PC-3 (cell line): Measurements from ENCODE around the gene ARID3C. TPM values are rescaled to one million over a fixed set of nuclear protein-coding genes. Genes with fewer than 3 reads are reported as not detected.
A peak's percentile ranks its signal among the peaks of the same experiment; 100 is the strongest.

Source experiments
- ATAC-seq: fragments of 200-7000 bp; cut with Tn5 transposase; 2 replicates; pipeline ENCODE4 v1.9.1; 2020; ENCODE audit warnings: mild to moderate bottlenecking, moderate library complexity
- BruUV-seq: library from RNA; stranded (reverse); fragments of 400-500 nt; replicated peaks from 2 replicates; lab custom pipeline; 2021; lab: Mats Ljungman, UMichigan
- CTCF ChIA-PET: fragments of 300-600 bp; sonication (Branson Sonifier 250); formaldehyde crosslinking; loops from one replicate; lab custom pipeline; 2022; ENCODE audit warnings: antibody characterized with exemption; lab: Charles Lee
- POLR2A ChIA-PET: fragments of 300-600 bp; sonication (Branson Sonifier 250); formaldehyde crosslinking; loops from one replicate; lab custom pipeline; 2022; ENCODE audit warnings: antibody characterized with exemption; ENCODE audit not compliant: unreplicated experiment; lab: Charles Lee
- DNase-seq: peaks from one replicate; pipeline ENCODE4 v3.0.0-alpha.2; 2015
- H2AFZ ChIP-seq: fragments of 300-600 bp; sonication (generic); 2 replicates; pipeline ENCODE4 v1.6.0; 2016; ENCODE audit warnings: antibody characterized with exemption, low read length
- H3F3A ChIP-seq: fragments of 300-600 bp; sonication (generic); one replicate; pipeline ENCODE4 v1.6.0; 2017; ENCODE audit warnings: antibody characterized with exemption, low read length, control low read depth, mild to moderate bottlenecking; ENCODE audit not compliant: unreplicated experiment
- H3K27ac ChIP-seq: fragments of 300-600 bp; sonication (generic); 2 replicates; pipeline ENCODE4 v1.5.1; 2016; ENCODE audit warnings: mild to moderate bottlenecking, low read length
- H3K27me3 ChIP-seq: fragments of 300-600 bp; sonication (generic); 2 replicates; pipeline ENCODE4 v1.6.1; 2016; ENCODE audit warnings: low read length, mixed read lengths
- H3K36me3 ChIP-seq: fragments of 300-600 bp; sonication (generic); 2 replicates; pipeline ENCODE4 v1.6.1; 2016; ENCODE audit warnings: low read depth, mixed run types, low read length, mixed read lengths
- H3K4me1 ChIP-seq: fragments of 300-600 bp; sonication (generic); 2 replicates; pipeline ENCODE4 v1.5.1; 2016; ENCODE audit warnings: low read length; ENCODE audit not compliant: insufficient read depth
- H3K4me2 ChIP-seq: fragments of 300-600 bp; sonication (generic); 2 replicates; pipeline ENCODE4 v1.6.0; 2016; ENCODE audit warnings: low read length
- H3K4me3 ChIP-seq: fragments of 300-600 bp; sonication (generic); 2 replicates; pipeline ENCODE4 v1.5.1; 2016; ENCODE audit warnings: mild to moderate bottlenecking, low read length, mixed read lengths
- H3K79me2 ChIP-seq: fragments of 300-600 bp; sonication (generic); 2 replicates; pipeline ENCODE4 v1.6.1; 2017; ENCODE audit warnings: low read length, mixed read lengths
- H3K9ac ChIP-seq: fragments of 300-600 bp; sonication (generic); 2 replicates; pipeline ENCODE4 v1.6.0; 2016; ENCODE audit warnings: mild to moderate bottlenecking, low read length
- H3K9me2 ChIP-seq: fragments of 300-600 bp; sonication (generic); replicated peaks from 2 replicates; pipeline ENCODE4 v1.6.1; 2016; ENCODE audit warnings: mixed run types, low read length, mixed read lengths
- H3K9me3 ChIP-seq: fragments of 300-600 bp; sonication (generic); 2 replicates; pipeline ENCODE4 v1.6.1; 2016; ENCODE audit warnings: low read length, mixed read lengths
- H4K20me1 ChIP-seq: fragments of 300-600 bp; sonication (generic); 2 replicates; pipeline ENCODE4 v1.6.1; 2016; ENCODE audit warnings: low read length, mixed read lengths
- EZH2 ChIP-seq: fragments of 300-600 bp; sonication (generic); IDR thresholded peaks from one replicate; pipeline ENCODE4 v1.6.1; 2017; ENCODE audit warnings: antibody characterized with exemption, mild to moderate bottlenecking, low read length; ENCODE audit not compliant: unreplicated experiment
- EZH2phosphoT487 ChIP-seq: fragments of 300-600 bp; sonication (generic); IDR thresholded peaks from 2 replicates; pipeline ENCODE4 v1.6.1; 2018; ENCODE audit warnings: mild to moderate bottlenecking, antibody characterized with exemption, low read length, borderline replicate concordance
- intact Hi-C: fragments of 100-400 bp; cut with micrococcal nuclease; formaldehyde crosslinking; loops from 2 replicates; pipeline ENCODE4 v1.9.0; 2023
- total RNA-seq: library from RNA; depleted of rRNA; stranded (reverse); fragments of >200 nt; gene quantifications from 2 replicates; pipeline ENCODE4 v1.2.3, GENCODE V29; 2014
- TF ChIP-seq, protein P1 (sequence below): fragments of 300-600 bp; sonication (generic); conservative IDR thresholded peaks from 2 replicates; pipeline ENCODE4 v1.5.1; 2017; ENCODE audit warnings: antibody characterized with exemption, low read depth, mild to moderate bottlenecking, low read length

ARID3C gene
- total RNA-seq, 1 experiment from 2014 or later, result not detected

DNA sequence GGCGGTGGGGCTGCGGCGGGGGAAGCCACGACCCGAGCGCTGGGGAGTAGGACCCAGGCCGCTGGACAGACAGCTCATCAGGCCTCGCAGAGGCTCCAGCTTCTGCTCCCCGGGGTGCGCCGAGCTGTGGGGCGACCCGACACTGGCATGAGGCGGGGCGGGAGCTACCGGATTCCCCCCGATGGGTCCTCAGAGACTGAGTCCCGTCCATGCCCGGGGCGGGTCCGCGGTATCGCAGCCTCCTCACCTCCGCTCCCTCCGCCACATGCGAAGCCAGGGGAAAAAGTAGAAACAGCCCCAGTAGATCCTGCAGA lies 36.2 kb upstream of the ARID3C start:
- H3K36me3 ChIP-seq, result no peaks in the 10 kb centered on the region
- H3K79me2 ChIP-seq, result no peaks in the 10 kb centered on the region
- no peaks in the 10 kb centered on the region for H3K27me3 ChIP-seq
- no peak overlapping the region for H3K27ac ChIP-seq
- H3K9ac ChIP-seq, result no peak overlapping the region
- POLR2A ChIA-PET, result interaction anchor here (1.2 kb wide), 1 partner anchor 13 kb away, joined by 5 read pairs; the partner anchor contains the start of gene IL11RA
- DNase-seq (no peak), ATAC-seq (peak; percentile 4; the same call in 1 of the 2 replicates)
- H2AFZ ChIP-seq, result peak overlapping the region; percentile 64; the same call in 1 of the 2 replicates
- H3K4me3 ChIP-seq, result peak overlapping the region; percentile 57
- BruUV-seq, result no TSS peak
- no peak for TF ChIP-seq EZH2phosphoT487
- TF ChIP-seq EZH2, result no peak
- TF ChIP-seq, protein P1, sequence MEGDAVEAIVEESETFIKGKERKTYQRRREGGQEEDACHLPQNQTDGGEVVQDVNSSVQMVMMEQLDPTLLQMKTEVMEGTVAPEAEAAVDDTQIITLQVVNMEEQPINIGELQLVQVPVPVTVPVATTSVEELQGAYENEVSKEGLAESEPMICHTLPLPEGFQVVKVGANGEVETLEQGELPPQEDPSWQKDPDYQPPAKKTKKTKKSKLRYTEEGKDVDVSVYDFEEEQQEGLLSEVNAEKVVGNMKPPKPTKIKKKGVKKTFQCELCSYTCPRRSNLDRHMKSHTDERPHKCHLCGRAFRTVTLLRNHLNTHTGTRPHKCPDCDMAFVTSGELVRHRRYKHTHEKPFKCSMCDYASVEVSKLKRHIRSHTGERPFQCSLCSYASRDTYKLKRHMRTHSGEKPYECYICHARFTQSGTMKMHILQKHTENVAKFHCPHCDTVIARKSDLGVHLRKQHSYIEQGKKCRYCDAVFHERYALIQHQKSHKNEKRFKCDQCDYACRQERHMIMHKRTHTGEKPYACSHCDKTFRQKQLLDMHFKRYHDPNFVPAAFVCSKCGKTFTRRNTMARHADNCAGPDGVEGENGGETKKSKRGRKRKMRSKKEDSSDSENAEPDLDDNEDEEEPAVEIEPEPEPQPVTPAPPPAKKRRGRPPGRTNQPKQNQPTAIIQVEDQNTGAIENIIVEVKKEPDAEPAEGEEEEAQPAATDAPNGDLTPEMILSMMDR, result no peak
- intact Hi-C loops, result no loop called here
- H3K4me1 ChIP-seq, result peaks cover 3% of the 10 kb centered on the region
- peak overlapping the region; percentile 97 for H3K4me2 ChIP-seq
- no peaks in the 10 kb centered on the region for H4K20me1 ChIP-seq
- H3F3A ChIP-seq, result no peaks in the 10 kb centered on the region
- CTCF ChIA-PET, result interaction anchor here (0.5 kb wide), 1 partner anchor 82 kb away, joined by 3 read pairs; no protein-coding TSS in a partner anchor
- H3K9me3 ChIP-seq, result no peaks in the 10 kb centered on the region
- no peaks in the 10 kb centered on the region for H3K9me2 ChIP-seq

DNA sequence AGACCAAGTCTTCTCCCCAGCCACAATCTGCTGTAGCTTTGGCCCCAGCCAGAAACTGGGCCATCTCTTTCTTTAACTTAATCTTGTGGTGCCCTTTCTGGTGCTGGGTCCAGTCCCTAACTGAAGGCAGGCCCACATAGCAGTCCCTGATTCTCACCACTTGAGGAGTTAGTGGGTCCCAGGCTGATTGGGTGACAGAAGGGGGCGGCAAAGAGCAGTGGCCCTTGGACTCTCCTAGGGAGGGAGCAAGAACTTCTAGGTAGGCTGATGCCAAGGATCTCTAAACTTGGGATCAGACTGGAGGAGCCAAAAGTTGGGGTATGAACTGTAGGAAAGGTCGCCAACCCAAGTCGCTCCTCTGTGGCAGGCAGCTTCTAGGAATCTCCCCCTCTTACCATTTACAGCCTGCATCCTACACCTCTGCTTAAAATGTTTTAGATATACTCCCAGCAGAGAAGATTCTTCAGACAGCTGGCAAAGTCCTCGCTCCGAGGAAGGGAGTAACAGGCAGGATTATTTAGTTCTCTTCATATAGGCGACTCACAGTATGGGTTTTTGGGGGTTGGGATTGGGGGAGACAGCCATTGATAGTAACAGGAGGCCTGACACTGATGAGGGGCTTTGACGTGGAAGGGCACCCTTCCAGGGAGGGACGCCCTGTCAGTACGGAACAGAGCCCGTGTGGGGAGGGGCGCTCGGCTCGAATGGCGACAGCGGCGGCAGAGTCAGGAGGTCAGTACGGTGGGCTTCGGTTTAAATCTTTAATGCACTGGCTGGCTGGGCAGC lies 35.6 kb upstream of the ARID3C start:
- TF ChIP-seq, protein P1, result peak; percentile 80
- no peak for TF ChIP-seq EZH2phosphoT487
- no peaks in the 10 kb centered on the region for H3K36me3 ChIP-seq
- H3F3A ChIP-seq, result no peaks in the 10 kb centered on the region
- H3K79me2 ChIP-seq, result no peaks in the 10 kb centered on the region
- TSS peak; percentile 44 for BruUV-seq
- peak overlapping the region; percentile 97 for H3K4me2 ChIP-seq
- intact Hi-C loops, result no loop called here
- no peaks in the 10 kb centered on the region for H3K9me2 ChIP-seq
- no peaks in the 10 kb centered on the region for H3K27me3 ChIP-seq
- no peak overlapping the region for H3K9ac ChIP-seq
- ChIA-PET POLR2A (interaction anchor here (1.2 kb wide), 1 partner anchor 13 kb away, joined by 5 read pairs; the partner anchor contains the start of gene IL11RA), CTCF (interaction anchor here (0.5 kb wide), 1 partner anchor 83 kb away, joined by 3 read pairs; no protein-coding TSS in a partner anchor)
- H3K4me1 ChIP-seq, result peaks cover 3% of the 10 kb centered on the region
- no peak overlapping the region for H3K27ac ChIP-seq
- peak; percentile 62 for ATAC-seq
- peak overlapping the region; percentile 64 for H2AFZ ChIP-seq
- DNase-seq, result peak; percentile 65
- H4K20me1 ChIP-seq, result no peaks in the 10 kb centered on the region
- no peaks in the 10 kb centered on the region for H3K9me3 ChIP-seq
- peak overlapping the region; percentile 57 for H3K4me3 ChIP-seq

DNA sequence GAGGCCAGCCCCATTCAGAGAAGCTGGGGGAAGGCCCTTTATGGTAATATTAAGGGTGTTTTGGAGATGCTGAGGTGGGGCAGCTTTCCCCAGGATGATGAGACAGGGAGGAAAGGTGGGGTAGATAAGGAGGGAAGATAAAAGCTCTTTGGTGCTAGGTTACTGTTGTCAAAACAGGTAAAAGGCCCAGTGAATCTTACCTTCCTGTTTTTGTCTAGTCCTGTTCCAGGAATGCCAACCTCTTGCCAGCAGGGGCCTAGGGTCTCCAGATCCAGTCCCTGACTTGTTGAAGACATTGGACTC lies 34.4 kb upstream of the ARID3C start:
- no peaks in the 10 kb centered on the region for H3K9me2 ChIP-seq
- intact Hi-C loops, result no loop called here
- H3K27ac ChIP-seq, result no peak overlapping the region
- CTCF ChIA-PET, result interaction anchor here (0.6 kb wide), 1 partner anchor 16 kb away, joined by 3 read pairs; no protein-coding TSS in a partner anchor
- no peak overlapping the region for H2AFZ ChIP-seq
- H3K9me3 ChIP-seq, result no peaks in the 10 kb centered on the region
- H3F3A ChIP-seq, result no peaks in the 10 kb centered on the region
- H4K20me1 ChIP-seq, result no peaks in the 10 kb centered on the region
- no peak overlapping the region for H3K9ac ChIP-seq
- H3K4me2 ChIP-seq, result no peak overlapping the region
- no peak overlapping the region for H3K4me3 ChIP-seq
- TF ChIP-seq, protein P1, result no peak
- TF ChIP-seq EZH2, result no peak
- TF ChIP-seq EZH2phosphoT487, result no peak
- DNase-seq (no peak), ATAC-seq (no peak)
- H3K36me3 ChIP-seq, result no peaks in the 10 kb centered on the region
- no TSS peak for BruUV-seq
- peaks cover 6% of the 10 kb centered on the region for H3K4me1 ChIP-seq
- H3K27me3 ChIP-seq, result no peaks in the 10 kb centered on the region
- no peaks in the 10 kb centered on the region for H3K79me2 ChIP-seq
- POLR2A ChIA-PET, result interaction anchor here (0.5 kb wide), 1 partner anchor 440 kb away, joined by 10 read pairs; no protein-coding TSS in a partner anchor
